Omental fat pad (tissue), 4 donors: ENCODE measurements around the gene CASP5. TPM values are rescaled to one million over a fixed set of nuclear protein-coding genes. Genes with fewer than 3 reads are reported as not detected.
"Not testable (repeated sequence)": the region's sequence is repeated elsewhere in the genome, so short reads cannot be mapped to it uniquely, and the experiment has no call there.

Source experiments
- ATAC-seq: fragments of 150-250 bp; one replicate; pipeline ENCODE4 v1.9.1; 2016; ENCODE audit warnings: mild to moderate bottlenecking, moderate library complexity; ENCODE audit not compliant: low FRiP score
- DNase-seq: peaks from one replicate; pipeline ENCODE4 v3.0.0-alpha.2; 2019; ENCODE audit warnings: low spot score
- CTCF ChIP-seq, 3 donors: fragments of 450-650 bp; IDR thresholded peaks; one replicate each; pipeline ENCODE4 v1.5.1; 2016 to 2017; ENCODE audit warnings: antibody characterized with exemption in 3 of 3, mild to moderate bottlenecking in 3 of 3, moderate library complexity in 2 of 3
- total RNA-seq, 4 donors: library from RNA; depleted of rRNA; stranded (reverse); fragments of >200 nt; gene quantifications; one replicate each; pipeline ENCODE4 v1.1.0, GENCODE V29; 2016

Gene CASP5
- total RNA-seq: 1 to 10 TPM in 1 of 4 donors, under 1 TPM in 1, not detected in 2; 0.72 to 3.9 TPM

- no peak for ATAC-seq
Measured at GRCh38 chr11:105023003-105023402, at the start of gene CASP5. CASP5 (minus strand) TSS chr11:105023168; CDS start chr11:105023136, 32 bp downstream.

DNA sequence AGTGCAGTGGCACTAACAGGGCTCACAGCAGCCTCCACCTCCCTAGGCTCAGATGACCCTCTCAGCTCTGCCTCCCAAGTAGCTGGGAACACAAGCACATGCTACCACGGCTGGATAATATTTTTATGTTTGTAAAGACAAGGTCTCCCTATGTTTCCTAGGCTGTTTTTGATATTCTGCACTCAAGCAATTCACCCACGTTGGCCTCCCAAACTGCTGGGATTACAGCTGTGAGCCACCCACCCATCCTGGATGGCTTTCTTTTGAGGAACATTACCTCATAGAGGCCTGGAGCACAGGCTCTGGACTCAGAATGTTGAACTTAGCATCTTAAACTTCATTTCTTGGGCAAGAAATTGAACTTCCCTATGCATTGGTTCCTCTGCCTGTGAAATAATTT lies 49.1 kb upstream of the CASP5 start:
- not testable (repeated sequence) for ATAC-seq, DNase-seq

More at GRCh38 chr11:105023003-105023402, at the start of gene CASP5:
- no peak for TF ChIP-seq CTCF (IDR thresholded peaks at IDR 0.05)
- no peak for DNase-seq

- no peak for TF ChIP-seq CTCF (IDR thresholded peaks at IDR 0.05)
- DNase-seq: no peak
- no peak for ATAC-seq
Measured at GRCh38 chr11:105071089-105071732, 48.2 kb upstream of the CASP5 start.

- TF ChIP-seq CTCF (IDR thresholded peaks at IDR 0.05): no peak
- ATAC-seq (no peak), DNase-seq (no peak)
Measured at GRCh38 chr11:105070306-105070705, 47.3 kb upstream of the CASP5 start.

DNA sequence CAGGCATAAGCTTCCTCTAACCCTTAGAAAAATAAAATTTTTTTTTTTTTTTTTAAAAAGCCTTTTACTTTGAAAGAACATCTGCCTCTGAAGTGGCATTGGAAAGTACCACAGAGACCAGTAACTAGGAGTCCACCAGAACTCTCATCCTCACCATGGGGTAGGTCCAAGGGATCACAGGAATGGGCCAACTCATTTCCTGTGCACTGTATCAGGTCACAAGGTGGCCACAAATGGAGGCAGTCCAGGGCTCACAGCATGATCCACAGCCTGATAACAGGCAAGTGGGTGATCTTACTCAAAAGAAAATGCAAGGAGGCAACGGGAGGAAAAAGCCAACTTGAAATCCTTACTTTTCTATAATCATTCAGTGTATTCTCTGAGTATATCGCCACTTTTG lies 46.8 kb upstream of the CASP5 start:
- not testable (repeated sequence) for ATAC-seq, DNase-seq

GRCh38 chr11:105063245-105063941 lies 40.4 kb upstream of the CASP5 start:
- DNase-seq, ATAC-seq: not testable (repeated sequence)

- no peak for ATAC-seq
- no peak for DNase-seq
- TF ChIP-seq CTCF (IDR thresholded peaks at IDR 0.05): no peak
Measured at GRCh38 chr11:105057432-105057831, 34.5 kb upstream of the CASP5 start.

DNA sequence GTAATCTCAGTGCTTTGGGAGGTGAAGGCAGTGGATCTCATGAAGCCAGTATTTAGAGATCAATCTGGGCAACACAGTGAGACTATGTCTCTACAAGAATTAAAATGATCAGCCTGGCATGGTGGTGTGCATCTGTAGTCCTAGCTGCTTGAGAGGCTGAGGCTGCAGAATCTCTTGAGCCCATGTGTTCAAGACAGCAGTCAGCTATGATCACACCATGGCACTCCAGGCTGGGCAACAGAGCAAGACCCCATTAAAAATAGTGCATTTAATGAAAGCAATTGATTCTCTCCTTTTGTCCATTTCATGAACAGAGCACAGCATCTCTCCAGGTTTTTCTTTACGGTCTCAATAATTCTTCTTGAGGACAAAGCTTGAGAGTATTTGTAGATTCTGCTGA lies 33.5 kb upstream of the CASP5 start:
- ATAC-seq (no peak), DNase-seq (no peak)
- TF ChIP-seq CTCF (IDR thresholded peaks at IDR 0.05): no peak
